Liver (tissue), 3 donors: ENCODE measurements around the gene VPS26A.

Experiments
- EGR1 ChIP-seq, 2 donors: IDR thresholded peaks; 2 replicates each; pipeline ENCODE4 v1.6.1; 2016 to 2018; ENCODE audit warnings: antibody characterized with exemption in 2 of 2, low read depth in 2 of 2
- HNF4A ChIP-seq, 2 donors: conservative IDR thresholded peaks; 2 replicates each; pipeline ENCODE4 v1.6.1; 2016; ENCODE audit warnings: antibody characterized with exemption in 2 of 2, mild to moderate bottlenecking in 2 of 2
- HNF4G ChIP-seq: IDR thresholded peaks from 2 replicates; pipeline ENCODE4 v1.6.1; 2016; ENCODE audit warnings: antibody characterized with exemption
- RAD21 ChIP-seq, 2 donors: IDR thresholded peaks; 2 replicates each; pipeline ENCODE4 v1.6.1; 2016; ENCODE audit warnings: antibody characterized with exemption in 2 of 2, mild to moderate bottlenecking in 2 of 2
- RXRA ChIP-seq, 2 donors: IDR thresholded peaks; 2 replicates each; pipeline ENCODE4 v1.6.1; 2017 to 2018; ENCODE audit warnings: antibody characterized with exemption in 2 of 2, mild to moderate bottlenecking in 1 of 2
- SP1 ChIP-seq: IDR thresholded peaks from 2 replicates; pipeline ENCODE4 v1.6.1; 2018; ENCODE audit warnings: antibody characterized with exemption, mild to moderate bottlenecking
- YY1 ChIP-seq: IDR thresholded peaks from 2 replicates; pipeline ENCODE4 v1.6.1; 2016; ENCODE audit warnings: antibody characterized with exemption, mild to moderate bottlenecking
- TF ChIP-seq, protein P1 (sequence below): fragments of 150-350 bp; IDR thresholded peaks from 2 replicates; pipeline ENCODE4 v1.5.1; 2017; ENCODE audit warnings: improper control_type of control experiment, low read depth, low read length; ENCODE audit not compliant: missing input control
- TF ChIP-seq, protein P2 (sequence below): IDR thresholded peaks from 2 replicates; pipeline ENCODE4 v1.6.1; 2016; ENCODE audit warnings: antibody characterized with exemption
- TF ChIP-seq, protein P3 (sequence below): IDR thresholded peaks from 2 replicates; pipeline ENCODE4 v1.6.1; 2016; ENCODE audit warnings: antibody characterized with exemption, mild to moderate bottlenecking
- donor health status: healthy.
- donor health status: healthy.

DNA sequence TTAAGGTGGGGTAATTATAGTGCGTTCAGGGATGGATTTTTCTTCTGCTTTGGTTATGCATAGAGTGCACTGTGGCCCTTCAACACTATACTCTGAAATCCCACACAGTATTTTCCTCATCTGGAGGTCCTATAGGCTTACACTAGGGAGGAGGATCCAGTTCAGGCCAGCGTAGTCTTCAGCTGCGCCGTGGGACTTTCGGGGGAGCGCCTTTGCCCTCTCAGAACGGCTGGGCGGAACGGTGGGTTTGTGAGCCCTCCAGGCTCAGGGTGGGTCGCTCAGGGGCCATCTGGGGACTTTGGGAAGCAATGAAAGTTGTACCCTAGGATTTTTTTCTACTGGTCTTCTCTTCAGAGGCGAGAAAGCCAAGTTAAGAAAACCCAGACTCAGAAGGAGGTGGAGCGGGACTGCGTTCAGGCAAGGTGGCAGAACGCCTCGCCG lies 652 bp upstream of the VPS26A start:
- TF ChIP-seq, protein P1, sequence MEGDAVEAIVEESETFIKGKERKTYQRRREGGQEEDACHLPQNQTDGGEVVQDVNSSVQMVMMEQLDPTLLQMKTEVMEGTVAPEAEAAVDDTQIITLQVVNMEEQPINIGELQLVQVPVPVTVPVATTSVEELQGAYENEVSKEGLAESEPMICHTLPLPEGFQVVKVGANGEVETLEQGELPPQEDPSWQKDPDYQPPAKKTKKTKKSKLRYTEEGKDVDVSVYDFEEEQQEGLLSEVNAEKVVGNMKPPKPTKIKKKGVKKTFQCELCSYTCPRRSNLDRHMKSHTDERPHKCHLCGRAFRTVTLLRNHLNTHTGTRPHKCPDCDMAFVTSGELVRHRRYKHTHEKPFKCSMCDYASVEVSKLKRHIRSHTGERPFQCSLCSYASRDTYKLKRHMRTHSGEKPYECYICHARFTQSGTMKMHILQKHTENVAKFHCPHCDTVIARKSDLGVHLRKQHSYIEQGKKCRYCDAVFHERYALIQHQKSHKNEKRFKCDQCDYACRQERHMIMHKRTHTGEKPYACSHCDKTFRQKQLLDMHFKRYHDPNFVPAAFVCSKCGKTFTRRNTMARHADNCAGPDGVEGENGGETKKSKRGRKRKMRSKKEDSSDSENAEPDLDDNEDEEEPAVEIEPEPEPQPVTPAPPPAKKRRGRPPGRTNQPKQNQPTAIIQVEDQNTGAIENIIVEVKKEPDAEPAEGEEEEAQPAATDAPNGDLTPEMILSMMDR = no peak
- TF ChIP-seq HNF4A (conservative IDR thresholded peaks at IDR 0.05) (no peak), SP1 (no peak), YY1 (no peak), EGR1 (IDR thresholded peaks at IDR 0.05; ENCODE audit: low read depth in 2 of 2) (no peak), RXRA (IDR thresholded peaks at IDR 0.05) (no peak), HNF4G (no peak), RAD21 (IDR thresholded peaks at IDR 0.05) (peak in 1 of 2 donors; percentile 46)
- TF ChIP-seq, protein P2, sequence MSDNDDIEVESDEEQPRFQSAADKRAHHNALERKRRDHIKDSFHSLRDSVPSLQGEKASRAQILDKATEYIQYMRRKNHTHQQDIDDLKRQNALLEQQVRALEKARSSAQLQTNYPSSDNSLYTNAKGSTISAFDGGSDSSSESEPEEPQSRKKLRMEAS = no peak
- TF ChIP-seq, protein P3, sequence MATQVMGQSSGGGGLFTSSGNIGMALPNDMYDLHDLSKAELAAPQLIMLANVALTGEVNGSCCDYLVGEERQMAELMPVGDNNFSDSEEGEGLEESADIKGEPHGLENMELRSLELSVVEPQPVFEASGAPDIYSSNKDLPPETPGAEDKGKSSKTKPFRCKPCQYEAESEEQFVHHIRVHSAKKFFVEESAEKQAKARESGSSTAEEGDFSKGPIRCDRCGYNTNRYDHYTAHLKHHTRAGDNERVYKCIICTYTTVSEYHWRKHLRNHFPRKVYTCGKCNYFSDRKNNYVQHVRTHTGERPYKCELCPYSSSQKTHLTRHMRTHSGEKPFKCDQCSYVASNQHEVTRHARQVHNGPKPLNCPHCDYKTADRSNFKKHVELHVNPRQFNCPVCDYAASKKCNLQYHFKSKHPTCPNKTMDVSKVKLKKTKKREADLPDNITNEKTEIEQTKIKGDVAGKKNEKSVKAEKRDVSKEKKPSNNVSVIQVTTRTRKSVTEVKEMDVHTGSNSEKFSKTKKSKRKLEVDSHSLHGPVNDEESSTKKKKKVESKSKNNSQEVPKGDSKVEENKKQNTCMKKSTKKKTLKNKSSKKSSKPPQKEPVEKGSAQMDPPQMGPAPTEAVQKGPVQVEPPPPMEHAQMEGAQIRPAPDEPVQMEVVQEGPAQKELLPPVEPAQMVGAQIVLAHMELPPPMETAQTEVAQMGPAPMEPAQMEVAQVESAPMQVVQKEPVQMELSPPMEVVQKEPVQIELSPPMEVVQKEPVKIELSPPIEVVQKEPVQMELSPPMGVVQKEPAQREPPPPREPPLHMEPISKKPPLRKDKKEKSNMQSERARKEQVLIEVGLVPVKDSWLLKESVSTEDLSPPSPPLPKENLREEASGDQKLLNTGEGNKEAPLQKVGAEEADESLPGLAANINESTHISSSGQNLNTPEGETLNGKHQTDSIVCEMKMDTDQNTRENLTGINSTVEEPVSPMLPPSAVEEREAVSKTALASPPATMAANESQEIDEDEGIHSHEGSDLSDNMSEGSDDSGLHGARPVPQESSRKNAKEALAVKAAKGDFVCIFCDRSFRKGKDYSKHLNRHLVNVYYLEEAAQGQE = no peak
